SIG-M5 treated with dmso at 0.1 percent for 504 hours (cell line): Measurements from ENCODE around the gene MAN1C1.

ENCODE experiments used
- DNase-seq: peaks from one replicate; lab custom pipeline; 2025; ENCODE audit not compliant: unreplicated experiment; lab: John Stamatoyannopoulos, UW

The MAN1C1 gene

GRCh38 chr1:25832336-25833037 lies 215.9 kb downstream of the MAN1C1 start:
- no peak for DNase-seq

GRCh38 chr1:25833158-25833557 lies 216.6 kb downstream of the MAN1C1 start:
- DNase-seq: no peak
